ENCODE measurements around the gene OSBPL5. TPM values are rescaled to one million over a fixed set of nuclear protein-coding genes. Genes with fewer than 3 reads are reported as not detected.

Gene OSBPL5
- total RNA-seq, 1 experiment from 2014 or later = 51.4 TPM

- Histone ChIP-seq H3K79me2 (ENCODE audit: low read length) (peaks cover 24% of the 10 kb centered on the region), H4K20me1 (ENCODE audit: low read length) (no peaks in the 10 kb centered on the region), H2AFZ (ENCODE audit: low read length) (no peak overlapping the region), H3K9me2 (replicated peaks; ENCODE audit: low read length) (no peaks in the 10 kb centered on the region), H3K4me2 (ENCODE audit: low read length) (no peak overlapping the region), H3K36me3 (ENCODE audit: low read depth, low read length) (no peaks in the 10 kb centered on the region), H3K27me3 (ENCODE audit: low read length) (no peaks in the 10 kb centered on the region), H3F3A (ENCODE audit: low read length, unreplicated experiment) (no peaks in the 10 kb centered on the region), H3K27ac (ENCODE audit: low read length) (no peak overlapping the region), H3K9me3 (ENCODE audit: low read length) (no peaks in the 10 kb centered on the region), H3K4me1 (ENCODE audit: insufficient read depth, low read length) (peaks cover 29% of the 10 kb centered on the region), H3K9ac (ENCODE audit: low read length) (no peak overlapping the region), H3K4me3 (ENCODE audit: low read length) (no peak overlapping the region)
- no peak for DNase-seq
- POLR2A ChIA-PET (ENCODE audit: unreplicated experiment) = no interaction called here
- intact Hi-C loops (cut with micrococcal nuclease) = no loop called here
- ATAC-seq = no peak
- CTCF ChIA-PET = no interaction called here
- TF ChIP-seq EZH2 (IDR thresholded peaks at IDR 0.05; ENCODE audit: low read length, unreplicated experiment) (no peak), CTCF (conservative IDR thresholded peaks at IDR 0.05; ENCODE audit: low read depth, low read length) (no peak), EZH2phosphoT487 (IDR thresholded peaks at IDR 0.05; ENCODE audit: borderline replicate concordance, low read length) (no peak)
- no TSS peak for BruUV-seq (replicated peaks)
Observed at GRCh38 chr11:3128356-3129180, 36.5 kb downstream of the OSBPL5 start.

- POLR2A ChIA-PET (ENCODE audit: unreplicated experiment) = no interaction called here
- no peaks in the 10 kb centered on the region for H3K27me3 ChIP-seq (ENCODE audit: low read length)
- DNase-seq = no peak
- no peak overlapping the region for H3K4me2 ChIP-seq (ENCODE audit: low read length)
- CTCF ChIA-PET = no interaction called here
- peaks cover 31% of the 10 kb centered on the region for H3K4me1 ChIP-seq (ENCODE audit: insufficient read depth, low read length)
- no peak overlapping the region for H3K9ac ChIP-seq (ENCODE audit: low read length)
- H3K79me2 ChIP-seq (ENCODE audit: low read length) = peaks cover 31% of the 10 kb centered on the region
- no peaks in the 10 kb centered on the region for H3K36me3 ChIP-seq (ENCODE audit: low read depth, low read length)
- H3K9me3 ChIP-seq (ENCODE audit: low read length) = no peaks in the 10 kb centered on the region
- H2AFZ ChIP-seq (ENCODE audit: low read length) = no peak overlapping the region
- no TSS peak for BruUV-seq (replicated peaks)
- no peak for TF ChIP-seq EZH2 (IDR thresholded peaks at IDR 0.05; ENCODE audit: low read length, unreplicated experiment)
- no peak for TF ChIP-seq CTCF (conservative IDR thresholded peaks at IDR 0.05; ENCODE audit: low read depth, low read length)
- TF ChIP-seq EZH2phosphoT487 (IDR thresholded peaks at IDR 0.05; ENCODE audit: borderline replicate concordance, low read length) = no peak
- intact Hi-C loops (cut with micrococcal nuclease) = no loop called here
- no peak overlapping the region for H3K4me3 ChIP-seq (ENCODE audit: low read length)
- no peak overlapping the region for H3K27ac ChIP-seq (ENCODE audit: low read length)
- no peaks in the 10 kb centered on the region for H3F3A ChIP-seq (ENCODE audit: low read length, unreplicated experiment)
- H3K9me2 ChIP-seq (replicated peaks; ENCODE audit: low read length) = no peaks in the 10 kb centered on the region
- no peaks in the 10 kb centered on the region for H4K20me1 ChIP-seq (ENCODE audit: low read length)
- no peak for ATAC-seq
Observed at GRCh38 chr11:3127706-3128355, 37.3 kb downstream of the OSBPL5 start.
